ENCODE data around the gene JAML. TPM values are rescaled to one million over a fixed set of nuclear protein-coding genes. Genes with fewer than 3 reads are reported as not detected.

Gene JAML
- total and polyA plus RNA-seq, 9 of the 15 experiments (the other 6 are each of a cell fraction or from before 2014, with no cell fraction given) = 0.05 to 0.32 (median 0.22) TPM; not detected in 4

DNA sequence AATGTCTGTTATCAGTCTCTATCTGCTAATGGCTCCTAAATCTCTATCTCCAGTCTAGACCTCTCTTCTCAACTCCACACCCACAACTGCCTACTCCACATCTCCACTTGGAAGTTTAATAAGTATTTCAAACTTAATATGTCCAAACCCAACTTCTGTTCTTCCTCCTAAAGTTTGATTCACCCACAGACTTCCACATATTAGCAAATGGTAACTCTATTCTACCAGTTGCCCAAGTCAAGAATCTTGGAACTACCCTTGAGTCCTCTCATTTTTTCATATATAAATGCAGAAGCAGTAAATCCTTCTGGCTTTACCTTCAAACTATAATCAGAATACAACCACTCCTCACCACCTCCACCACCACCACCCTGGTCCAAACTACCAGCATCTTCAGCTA is 6.7 kb upstream of the JAML start:
- CTCF ChIA-PET (ENCODE audit: low intra/inter-chr PET ratio) = no interaction called here

More for the DNA sequence above, 6.7 kb upstream of the JAML start:
- H3K9me3 ChIP-seq (replicated peaks; ENCODE audit: control insufficient read depth, insufficient read depth, low read depth, low read length) = no peaks in the 10 kb centered on the region
- ATAC-seq (no peak), DNase-seq (ENCODE audit: extremely low read depth in 1 of 4, low spot score in 3 of 4) (no peak), FAIRE-seq (no peak)
- no peak overlapping the region for H3K4me3 ChIP-seq
- in situ Hi-C loops (cut with MboI) (no loop called here), intact Hi-C loops (cut with micrococcal nuclease) (no loop called here)
- H3K4me1 ChIP-seq (replicated peaks in 1 of 2; ENCODE audit: control insufficient read depth in 2 of 2, insufficient read depth in 2 of 2, low read length in 2 of 2) = no peaks in the 10 kb centered on the region; a peak in 1 of 5 replicates
- H3K27me3 ChIP-seq (ENCODE audit: control insufficient read depth in 2 of 2, insufficient read depth in 2 of 2, low read length in 2 of 2) = peaks cover 4 to 7% of the 10 kb centered on the region in 2 experiments; a peak in 1 of 5 replicates
- H3K27ac ChIP-seq (ENCODE audit: extremely low read depth, low read depth, low read length) = no peak overlapping the region
- POLR2A ChIA-PET = no interaction called here
- no peak overlapping the region for H3K4me2 ChIP-seq (ENCODE audit: insufficient read depth, low read length)
- no peak overlapping the region for H2AFZ ChIP-seq (ENCODE audit: low read depth, low read length)
- TF ChIP-seq KDM4B (IDR thresholded peaks at IDR 0.05; ENCODE audit: borderline replicate concordance in 2 of 2, low read depth in 1 of 2) (no peak), HMG20A (CRISPR knock-in tag; conservative IDR thresholded peaks at IDR 0.05) (no peak), ZFX (CRISPR knock-in tag; IDR thresholded peaks at IDR 0.05) (no peak), SUPT5H (IDR thresholded peaks at IDR 0.05) (no peak), IFI16 (CRISPR knock-in tag; IDR thresholded peaks at IDR 0.05) (no peak), ZNF431 (CRISPR knock-in tag; IDR thresholded peaks at IDR 0.05) (no peak), RBM39 (optimal IDR thresholded peaks at IDR 0.05; ENCODE audit: low read depth, low read length) (no peak), ZNF316 (IDR thresholded peaks at IDR 0.05) (no peak), NR2C2 (CRISPR knock-in tag; IDR thresholded peaks at IDR 0.05) (no peak), NR2C2 (tag; IDR thresholded peaks at IDR 0.05) (no peak), ZNF79 (CRISPR knock-in tag; IDR thresholded peaks at IDR 0.05; ENCODE audit: low read depth) (no peak), SIN3B (IDR thresholded peaks at IDR 0.05; ENCODE audit: low read depth) (no peak), PCBP1 (IDR thresholded peaks at IDR 0.05; ENCODE audit: low read depth, low read length, poor library complexity, severe bottlenecking) (no peak), NFE2 (IDR thresholded peaks at IDR 0.05; ENCODE audit: low read depth) (no peak), SAFB2 (IDR thresholded peaks at IDR 0.05; ENCODE audit: borderline replicate concordance, low read depth, low read length, severe bottlenecking) (no peak), ZC3H4 (CRISPR knock-in tag; IDR thresholded peaks at IDR 0.05; ENCODE audit: borderline replicate concordance) (no peak)
- TF ChIP-seq, protein P1, sequence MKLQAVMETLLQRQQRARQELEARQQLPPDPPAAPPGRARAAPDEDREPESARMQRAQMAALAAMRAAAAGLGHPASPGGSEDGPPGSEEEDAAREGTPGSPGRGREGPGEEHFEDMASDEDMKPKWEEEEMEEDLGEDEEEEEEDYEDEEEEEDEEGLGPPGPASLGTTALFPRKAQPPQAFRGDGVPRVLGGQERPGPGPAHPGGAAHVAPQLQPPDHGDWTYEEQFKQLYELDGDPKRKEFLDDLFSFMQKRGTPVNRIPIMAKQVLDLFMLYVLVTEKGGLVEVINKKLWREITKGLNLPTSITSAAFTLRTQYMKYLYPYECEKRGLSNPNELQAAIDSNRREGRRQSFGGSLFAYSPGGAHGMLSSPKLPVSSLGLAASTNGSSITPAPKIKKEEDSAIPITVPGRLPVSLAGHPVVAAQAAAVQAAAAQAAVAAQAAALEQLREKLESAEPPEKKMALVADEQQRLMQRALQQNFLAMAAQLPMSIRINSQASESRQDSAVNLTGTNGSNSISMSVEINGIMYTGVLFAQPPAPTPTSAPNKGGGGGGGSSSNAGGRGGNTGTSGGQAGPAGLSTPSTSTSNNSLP (IDR thresholded peaks at IDR 0.05; ENCODE audit: borderline replicate concordance, low read depth, low read length) = no peak
- TF ChIP-seq, protein P2, sequence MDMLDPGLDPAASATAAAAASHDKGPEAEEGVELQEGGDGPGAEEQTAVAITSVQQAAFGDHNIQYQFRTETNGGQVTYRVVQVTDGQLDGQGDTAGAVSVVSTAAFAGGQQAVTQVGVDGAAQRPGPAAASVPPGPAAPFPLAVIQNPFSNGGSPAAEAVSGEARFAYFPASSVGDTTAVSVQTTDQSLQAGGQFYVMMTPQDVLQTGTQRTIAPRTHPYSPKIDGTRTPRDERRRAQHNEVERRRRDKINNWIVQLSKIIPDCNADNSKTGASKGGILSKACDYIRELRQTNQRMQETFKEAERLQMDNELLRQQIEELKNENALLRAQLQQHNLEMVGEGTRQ (CRISPR knock-in tag; IDR thresholded peaks at IDR 0.05) = no peak
- TF ChIP-seq, protein P3, sequence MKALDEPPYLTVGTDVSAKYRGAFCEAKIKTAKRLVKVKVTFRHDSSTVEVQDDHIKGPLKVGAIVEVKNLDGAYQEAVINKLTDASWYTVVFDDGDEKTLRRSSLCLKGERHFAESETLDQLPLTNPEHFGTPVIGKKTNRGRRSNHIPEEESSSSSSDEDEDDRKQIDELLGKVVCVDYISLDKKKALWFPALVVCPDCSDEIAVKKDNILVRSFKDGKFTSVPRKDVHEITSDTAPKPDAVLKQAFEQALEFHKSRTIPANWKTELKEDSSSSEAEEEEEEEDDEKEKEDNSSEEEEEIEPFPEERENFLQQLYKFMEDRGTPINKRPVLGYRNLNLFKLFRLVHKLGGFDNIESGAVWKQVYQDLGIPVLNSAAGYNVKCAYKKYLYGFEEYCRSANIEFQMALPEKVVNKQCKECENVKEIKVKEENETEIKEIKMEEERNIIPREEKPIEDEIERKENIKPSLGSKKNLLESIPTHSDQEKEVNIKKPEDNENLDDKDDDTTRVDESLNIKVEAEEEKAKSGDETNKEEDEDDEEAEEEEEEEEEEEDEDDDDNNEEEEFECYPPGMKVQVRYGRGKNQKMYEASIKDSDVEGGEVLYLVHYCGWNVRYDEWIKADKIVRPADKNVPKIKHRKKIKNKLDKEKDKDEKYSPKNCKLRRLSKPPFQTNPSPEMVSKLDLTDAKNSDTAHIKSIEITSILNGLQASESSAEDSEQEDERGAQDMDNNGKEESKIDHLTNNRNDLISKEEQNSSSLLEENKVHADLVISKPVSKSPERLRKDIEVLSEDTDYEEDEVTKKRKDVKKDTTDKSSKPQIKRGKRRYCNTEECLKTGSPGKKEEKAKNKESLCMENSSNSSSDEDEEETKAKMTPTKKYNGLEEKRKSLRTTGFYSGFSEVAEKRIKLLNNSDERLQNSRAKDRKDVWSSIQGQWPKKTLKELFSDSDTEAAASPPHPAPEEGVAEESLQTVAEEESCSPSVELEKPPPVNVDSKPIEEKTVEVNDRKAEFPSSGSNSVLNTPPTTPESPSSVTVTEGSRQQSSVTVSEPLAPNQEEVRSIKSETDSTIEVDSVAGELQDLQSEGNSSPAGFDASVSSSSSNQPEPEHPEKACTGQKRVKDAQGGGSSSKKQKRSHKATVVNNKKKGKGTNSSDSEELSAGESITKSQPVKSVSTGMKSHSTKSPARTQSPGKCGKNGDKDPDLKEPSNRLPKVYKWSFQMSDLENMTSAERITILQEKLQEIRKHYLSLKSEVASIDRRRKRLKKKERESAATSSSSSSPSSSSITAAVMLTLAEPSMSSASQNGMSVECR (CRISPR knock-in tag; IDR thresholded peaks at IDR 0.05) = no peak
- no peaks in the 10 kb centered on the region for H3K36me3 ChIP-seq (ENCODE audit: control insufficient read depth, insufficient read depth, low read length)
- no peaks in the 10 kb centered on the region for H3K79me2 ChIP-seq (ENCODE audit: control insufficient read depth, insufficient read depth, low read length)
- no TSS peak for BruUV-seq (replicated peaks)
- H3K9me1 ChIP-seq (ENCODE audit: control insufficient read depth, insufficient read depth, low read length) = no peaks in the 10 kb centered on the region
- no peaks in the 10 kb centered on the region for H4K20me1 ChIP-seq (replicated peaks; ENCODE audit: control insufficient read depth, insufficient read depth, low read length)
- H3K9ac ChIP-seq (ENCODE audit: insufficient read depth in 1 of 2, low read depth in 2 of 2, low read length in 2 of 2) = no peak overlapping the region
